ENCODE data around the gene HS6ST3. TPM values are rescaled to one million over a fixed set of nuclear protein-coding genes. Genes with fewer than 3 reads are reported as not detected.

The HS6ST3 gene
- total RNA-seq, 1 donor from 2014 or later = 0.26 TPM

DNA sequence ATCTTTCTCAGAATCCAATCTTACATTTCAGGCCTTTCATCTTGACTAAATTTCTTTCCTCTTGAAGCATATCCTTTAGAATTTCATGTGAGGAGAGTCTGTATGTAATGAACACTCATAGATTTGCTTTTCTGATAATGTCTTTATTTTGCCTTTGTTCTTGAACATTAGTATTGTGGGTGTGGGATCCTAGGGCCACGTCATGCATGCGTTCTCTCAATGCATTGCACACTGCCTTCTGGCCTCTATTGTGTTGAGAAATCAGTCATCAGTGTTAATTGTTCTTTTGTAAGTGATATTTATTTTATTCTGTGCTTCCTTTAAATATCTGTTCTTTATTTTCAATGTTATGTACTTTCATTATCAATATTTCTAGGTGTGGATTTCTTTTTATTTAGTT is 539.4 kb downstream of the HS6ST3 start:
- Mint-ChIP-seq H3K9me3 (no peaks in the 10 kb centered on the region), H3K36me3 (ENCODE audit: low read depth) (no peaks in the 10 kb centered on the region), H3K27me3 (ENCODE audit: low read depth) (no peaks in the 10 kb centered on the region), H3K4me3 (no peak overlapping the region), H3K27ac (ENCODE audit: unreplicated experiment) (no peak overlapping the region), H3K4me1 (no peaks in the 10 kb centered on the region)
- no peak for DNase-seq (ENCODE audit: low read depth, low spot score)
- TF ChIP-seq, protein P1, sequence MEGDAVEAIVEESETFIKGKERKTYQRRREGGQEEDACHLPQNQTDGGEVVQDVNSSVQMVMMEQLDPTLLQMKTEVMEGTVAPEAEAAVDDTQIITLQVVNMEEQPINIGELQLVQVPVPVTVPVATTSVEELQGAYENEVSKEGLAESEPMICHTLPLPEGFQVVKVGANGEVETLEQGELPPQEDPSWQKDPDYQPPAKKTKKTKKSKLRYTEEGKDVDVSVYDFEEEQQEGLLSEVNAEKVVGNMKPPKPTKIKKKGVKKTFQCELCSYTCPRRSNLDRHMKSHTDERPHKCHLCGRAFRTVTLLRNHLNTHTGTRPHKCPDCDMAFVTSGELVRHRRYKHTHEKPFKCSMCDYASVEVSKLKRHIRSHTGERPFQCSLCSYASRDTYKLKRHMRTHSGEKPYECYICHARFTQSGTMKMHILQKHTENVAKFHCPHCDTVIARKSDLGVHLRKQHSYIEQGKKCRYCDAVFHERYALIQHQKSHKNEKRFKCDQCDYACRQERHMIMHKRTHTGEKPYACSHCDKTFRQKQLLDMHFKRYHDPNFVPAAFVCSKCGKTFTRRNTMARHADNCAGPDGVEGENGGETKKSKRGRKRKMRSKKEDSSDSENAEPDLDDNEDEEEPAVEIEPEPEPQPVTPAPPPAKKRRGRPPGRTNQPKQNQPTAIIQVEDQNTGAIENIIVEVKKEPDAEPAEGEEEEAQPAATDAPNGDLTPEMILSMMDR (conservative IDR thresholded peaks at IDR 0.05) = no peak

DNA sequence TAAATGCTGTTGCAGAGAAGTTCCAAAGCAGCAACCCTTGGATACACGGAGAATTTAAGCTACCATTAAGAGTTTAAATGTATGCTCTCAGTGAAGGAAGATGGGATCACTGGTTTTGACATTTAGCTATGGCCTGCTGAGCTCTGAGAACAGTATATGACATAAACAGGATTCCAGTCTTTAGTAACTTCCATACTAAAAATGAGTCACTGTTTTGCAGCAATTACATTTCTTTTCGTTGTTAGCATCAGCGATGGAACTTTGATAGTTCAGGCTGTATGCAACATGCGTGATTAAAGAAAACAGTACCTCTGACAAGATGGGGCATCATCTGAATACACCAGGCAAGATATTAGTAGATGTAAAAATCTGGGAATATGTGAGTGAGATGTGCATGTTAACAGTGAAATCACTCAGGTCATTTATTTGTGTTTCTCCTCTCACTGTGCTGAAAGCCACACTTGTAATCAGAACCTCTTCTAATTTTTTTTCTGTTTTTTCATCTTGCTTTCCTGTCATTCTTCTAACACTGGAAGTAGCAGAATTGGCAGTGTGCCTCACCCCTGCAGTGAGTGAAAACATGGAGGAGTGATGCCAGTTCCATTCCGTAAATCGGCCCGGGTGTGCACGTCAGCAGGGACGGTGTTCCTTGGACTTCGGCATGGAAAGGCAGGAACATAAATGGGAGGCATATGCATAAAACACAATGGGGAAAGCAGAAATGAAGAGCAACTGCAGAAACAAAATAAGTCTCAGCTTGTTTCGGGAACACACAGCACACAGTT is 542.8 kb downstream of the HS6ST3 start:
- TF ChIP-seq, protein P1 (conservative IDR thresholded peaks at IDR 0.05) = no peak
- H3K4me1 Mint-ChIP-seq = no peaks in the 10 kb centered on the region
- no peak overlapping the region for H3K27ac Mint-ChIP-seq (ENCODE audit: unreplicated experiment)
- H3K36me3 Mint-ChIP-seq (ENCODE audit: low read depth) = no peaks in the 10 kb centered on the region
- no peaks in the 10 kb centered on the region for H3K27me3 Mint-ChIP-seq (ENCODE audit: low read depth)
- peaks cover 3% of the 10 kb centered on the region for H3K9me3 Mint-ChIP-seq
- no peak for DNase-seq (ENCODE audit: low read depth, low spot score)
- H3K4me3 Mint-ChIP-seq = no peak overlapping the region

DNA sequence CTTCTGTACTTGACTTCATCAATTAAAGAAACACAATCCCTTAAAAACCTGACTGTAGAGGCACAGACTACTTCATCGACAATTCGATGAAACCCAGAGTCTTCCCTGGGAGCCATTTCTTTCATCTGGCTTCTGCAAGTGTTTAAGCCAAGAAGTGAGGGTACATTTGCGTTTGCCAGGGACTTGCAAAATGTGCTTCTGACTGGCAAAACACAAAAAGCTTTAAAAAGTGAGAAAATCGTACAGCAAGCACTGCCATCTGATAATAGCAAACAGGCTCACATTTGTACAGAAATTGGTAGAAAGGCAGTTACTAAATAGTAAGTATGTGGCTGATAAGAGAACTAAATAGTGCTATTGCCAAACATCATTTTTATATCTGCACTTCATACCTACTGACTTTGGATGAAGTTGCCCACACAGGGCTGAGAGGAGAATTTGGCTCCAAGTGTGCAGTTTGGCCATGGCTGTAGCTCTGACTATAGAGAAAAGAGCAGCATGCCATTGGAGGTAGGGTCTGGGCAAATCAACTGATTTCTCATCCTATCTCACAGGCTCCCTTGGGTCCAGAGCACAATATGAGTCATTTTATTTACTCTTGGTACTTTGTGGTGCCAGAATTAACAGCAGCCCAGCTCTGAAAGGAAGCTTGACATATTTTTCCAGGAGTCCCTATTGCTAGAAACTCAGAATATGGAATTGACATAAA is 546.2 kb downstream of the HS6ST3 start:
- no peak for DNase-seq (ENCODE audit: low read depth, low spot score)
- Mint-ChIP-seq H3K27ac (ENCODE audit: unreplicated experiment) (no peak overlapping the region), H3K36me3 (ENCODE audit: low read depth) (no peaks in the 10 kb centered on the region), H3K9me3 (peaks cover 5% of the 10 kb centered on the region), H3K4me3 (no peak overlapping the region), H3K4me1 (no peaks in the 10 kb centered on the region), H3K27me3 (ENCODE audit: low read depth) (no peaks in the 10 kb centered on the region)
- TF ChIP-seq, protein P1 (conservative IDR thresholded peaks at IDR 0.05) = no peak

DNA sequence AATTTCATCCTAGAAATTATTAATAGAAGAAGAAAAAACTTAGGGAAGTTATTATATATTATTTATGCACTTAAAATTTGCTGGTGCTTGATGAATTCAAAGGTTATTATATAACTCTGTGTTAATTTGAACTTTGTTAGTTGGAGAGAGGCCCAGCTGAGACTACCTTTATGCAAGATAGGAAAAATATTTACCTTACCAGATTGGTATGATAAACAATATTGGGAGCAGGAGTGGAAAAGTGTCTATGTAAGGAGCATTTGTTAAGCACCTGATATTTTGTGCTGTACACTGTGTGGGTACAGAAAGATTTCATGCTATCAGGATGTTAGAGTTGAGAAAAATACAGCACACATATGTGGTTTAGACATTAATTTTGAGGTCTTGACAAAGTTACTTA is 547.1 kb downstream of the HS6ST3 start:
- H3K36me3 Mint-ChIP-seq (ENCODE audit: low read depth) = no peaks in the 10 kb centered on the region
- no peaks in the 10 kb centered on the region for H3K27me3 Mint-ChIP-seq (ENCODE audit: low read depth)
- TF ChIP-seq, protein P1 (conservative IDR thresholded peaks at IDR 0.05) = no peak
- peaks cover 5% of the 10 kb centered on the region for H3K9me3 Mint-ChIP-seq
- H3K27ac Mint-ChIP-seq (ENCODE audit: unreplicated experiment) = no peak overlapping the region
- no peaks in the 10 kb centered on the region for H3K4me1 Mint-ChIP-seq
- no peak for DNase-seq (ENCODE audit: low read depth, low spot score)
- no peak overlapping the region for H3K4me3 Mint-ChIP-seq

DNA sequence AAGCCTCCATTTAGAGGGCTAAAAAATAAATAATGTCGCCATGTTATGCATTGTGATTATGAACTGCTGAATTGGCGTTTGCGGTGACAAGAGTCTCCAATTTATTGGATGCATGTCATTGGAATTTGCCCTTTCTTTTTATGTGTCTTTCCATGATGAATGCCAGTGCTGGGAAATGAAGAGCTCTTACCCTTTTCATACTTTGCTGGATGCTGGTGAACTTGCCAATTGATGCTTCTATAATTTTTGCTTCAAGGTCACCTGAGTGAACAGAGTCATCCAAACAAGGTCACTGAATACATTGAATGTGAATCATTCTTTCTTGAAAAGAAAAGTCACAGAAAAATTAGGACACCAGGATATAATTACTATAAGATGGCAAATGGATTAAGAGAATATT is 556.2 kb downstream of the HS6ST3 start:
- no peak overlapping the region for H3K27ac Mint-ChIP-seq (ENCODE audit: unreplicated experiment)
- no peak overlapping the region for H3K4me3 Mint-ChIP-seq
- no peak for DNase-seq (ENCODE audit: low read depth, low spot score)
- no peaks in the 10 kb centered on the region for H3K27me3 Mint-ChIP-seq (ENCODE audit: low read depth)
- no peaks in the 10 kb centered on the region for H3K36me3 Mint-ChIP-seq (ENCODE audit: low read depth)
- TF ChIP-seq, protein P1 (conservative IDR thresholded peaks at IDR 0.05) = no peak
- H3K9me3 Mint-ChIP-seq = peaks cover 20% of the 10 kb centered on the region
- H3K4me1 Mint-ChIP-seq = no peaks in the 10 kb centered on the region
